NB4 (cell line): ENCODE data around the gene OGFOD2.

Experiments
- DNase-seq: peaks from one replicate; pipeline ENCODE4 v3.0.0; 2010; ENCODE audit warnings: low read depth
- H3K4me3 ChIP-seq: one replicate; pipeline ENCODE4 v1.5.1; 2011; ENCODE audit warnings: mild to moderate bottlenecking, low read depth, low read length, moderate library complexity
- MYC ChIP-seq: IDR thresholded peaks from 2 replicates; pipeline ENCODE4 v1.6.1; 2011; ENCODE audit warnings: low read depth, low read length
- POLR2A ChIP-seq: IDR thresholded peaks from 2 replicates; pipeline ENCODE4 v1.6.1; 2011; ENCODE audit warnings: mild to moderate bottlenecking; ENCODE audit not compliant: insufficient read length; ENCODE audit errors: extremely low read depth
- TF ChIP-seq, protein P1 (sequence below): IDR thresholded peaks from 2 replicates; pipeline ENCODE4 v1.6.1; 2011; ENCODE audit warnings: low read depth, low read length
- TF ChIP-seq, protein P2 (sequence below): IDR thresholded peaks from one replicate; pipeline ENCODE4 v1.5.1; 2012; ENCODE audit warnings: low read depth, low read length

OGFOD2 gene

DNA sequence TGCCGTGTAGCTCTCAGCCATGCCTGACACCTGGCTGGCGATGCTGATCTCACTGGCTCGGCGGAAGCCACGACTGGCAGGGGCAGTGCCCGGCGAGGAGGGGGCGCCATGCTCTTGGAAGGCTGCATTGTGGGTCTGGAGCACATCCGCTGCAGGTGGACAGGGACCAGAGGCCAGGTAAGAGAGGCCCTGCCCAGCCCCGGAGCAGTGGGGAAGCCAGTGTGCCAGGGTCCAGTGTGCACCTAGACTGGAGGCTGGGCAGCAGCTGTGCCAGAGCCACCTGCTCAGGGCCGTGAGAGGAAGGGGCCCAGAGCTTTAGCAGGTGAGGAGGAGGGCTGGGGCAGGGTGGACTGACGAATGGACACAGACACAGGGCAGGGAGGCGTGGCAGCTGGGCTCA is 15.5 kb downstream of the OGFOD2 start:
- no peak for DNase-seq
- no peak overlapping the region for H3K4me3 ChIP-seq
- no peak for TF ChIP-seq POLR2A
- TF ChIP-seq MYC: no peak
- TF ChIP-seq, protein P1, sequence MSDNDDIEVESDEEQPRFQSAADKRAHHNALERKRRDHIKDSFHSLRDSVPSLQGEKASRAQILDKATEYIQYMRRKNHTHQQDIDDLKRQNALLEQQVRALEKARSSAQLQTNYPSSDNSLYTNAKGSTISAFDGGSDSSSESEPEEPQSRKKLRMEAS: no peak
- TF ChIP-seq, protein P2, sequence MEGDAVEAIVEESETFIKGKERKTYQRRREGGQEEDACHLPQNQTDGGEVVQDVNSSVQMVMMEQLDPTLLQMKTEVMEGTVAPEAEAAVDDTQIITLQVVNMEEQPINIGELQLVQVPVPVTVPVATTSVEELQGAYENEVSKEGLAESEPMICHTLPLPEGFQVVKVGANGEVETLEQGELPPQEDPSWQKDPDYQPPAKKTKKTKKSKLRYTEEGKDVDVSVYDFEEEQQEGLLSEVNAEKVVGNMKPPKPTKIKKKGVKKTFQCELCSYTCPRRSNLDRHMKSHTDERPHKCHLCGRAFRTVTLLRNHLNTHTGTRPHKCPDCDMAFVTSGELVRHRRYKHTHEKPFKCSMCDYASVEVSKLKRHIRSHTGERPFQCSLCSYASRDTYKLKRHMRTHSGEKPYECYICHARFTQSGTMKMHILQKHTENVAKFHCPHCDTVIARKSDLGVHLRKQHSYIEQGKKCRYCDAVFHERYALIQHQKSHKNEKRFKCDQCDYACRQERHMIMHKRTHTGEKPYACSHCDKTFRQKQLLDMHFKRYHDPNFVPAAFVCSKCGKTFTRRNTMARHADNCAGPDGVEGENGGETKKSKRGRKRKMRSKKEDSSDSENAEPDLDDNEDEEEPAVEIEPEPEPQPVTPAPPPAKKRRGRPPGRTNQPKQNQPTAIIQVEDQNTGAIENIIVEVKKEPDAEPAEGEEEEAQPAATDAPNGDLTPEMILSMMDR: no peak

DNA sequence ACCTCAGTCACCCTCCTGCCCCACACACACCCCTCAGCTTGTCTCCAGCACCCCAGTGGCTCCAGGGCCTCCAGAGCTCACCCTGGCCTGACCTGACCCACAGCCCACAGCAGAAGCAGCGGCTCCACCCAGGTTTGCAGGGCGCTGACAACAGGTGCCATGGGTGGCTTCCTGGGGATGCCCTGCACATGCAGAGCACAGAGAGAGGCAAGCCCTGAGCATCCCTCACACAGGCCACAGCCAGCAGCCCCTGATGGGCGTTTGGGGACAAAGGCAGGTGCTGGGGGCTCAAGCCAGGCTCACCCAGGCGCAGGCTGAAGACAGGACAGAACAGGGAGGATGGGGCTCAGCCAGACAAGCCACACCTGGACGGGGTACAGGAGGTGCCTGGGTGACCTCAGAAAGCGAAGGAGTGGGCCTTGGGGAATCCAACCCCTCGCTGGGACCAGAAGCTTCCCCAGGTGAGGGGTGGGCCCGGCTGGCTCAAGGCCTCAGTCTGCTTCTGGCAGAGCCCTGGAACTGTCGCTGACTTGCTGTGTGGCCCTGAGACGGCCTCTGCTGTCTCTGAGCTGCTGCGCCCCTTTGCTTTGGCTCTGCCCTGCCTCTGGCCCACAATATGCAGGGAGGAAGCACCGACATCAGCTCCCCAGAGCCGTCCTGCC is 16.0 kb downstream of the OGFOD2 start:
- no peak for TF ChIP-seq MYC
- TF ChIP-seq, protein P1: no peak
- TF ChIP-seq POLR2A: no peak
- TF ChIP-seq, protein P2: no peak
- no peak overlapping the region for H3K4me3 ChIP-seq
- peak; percentile 11 for DNase-seq

DNA sequence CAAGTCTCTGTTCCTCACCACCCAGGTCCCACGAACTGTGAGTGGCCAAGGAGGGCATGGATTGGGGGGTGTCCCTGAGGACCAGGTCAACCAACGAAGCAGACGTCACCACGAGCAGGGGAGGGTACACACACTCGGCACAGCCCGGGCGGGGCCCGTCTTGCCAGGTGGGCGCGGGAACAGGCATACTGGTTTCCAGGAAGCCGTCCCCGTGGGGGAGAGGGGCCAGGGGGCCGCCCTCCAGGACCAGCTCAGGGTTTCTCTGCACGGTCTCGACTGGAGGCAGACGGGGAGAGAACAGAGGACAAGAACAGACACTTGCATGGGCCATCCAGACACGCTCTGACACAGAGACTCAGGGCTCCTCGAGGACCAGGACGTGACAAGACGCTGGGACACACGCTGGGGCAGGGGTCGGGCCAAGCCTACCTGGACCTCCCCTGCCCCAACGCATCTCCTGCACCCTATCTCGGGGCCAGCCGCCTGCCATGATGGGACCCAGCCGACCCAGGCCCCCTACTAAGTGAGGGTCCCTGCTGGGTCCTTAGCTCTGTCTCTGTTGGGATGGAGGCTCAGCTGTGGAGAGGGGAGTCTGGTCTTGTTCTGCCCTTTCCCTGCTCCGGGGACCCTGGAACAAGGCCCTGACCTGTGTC is 16.7 kb downstream of the OGFOD2 start:
- H3K4me3 ChIP-seq: no peak overlapping the region
- TF ChIP-seq MYC: no peak
- TF ChIP-seq, protein P2: no peak
- TF ChIP-seq, protein P1: no peak
- no peak for TF ChIP-seq POLR2A
- DNase-seq: peak; percentile 18

GRCh38 chr12:122992386-122992785 is 17.3 kb downstream of the OGFOD2 start:
- TF ChIP-seq MYC (no peak), POLR2A (no peak)
- TF ChIP-seq, protein P2: no peak
- TF ChIP-seq, protein P1: no peak
- no peak for DNase-seq
- no peak overlapping the region for H3K4me3 ChIP-seq

GRCh38 chr12:122994140-122994675 is 19.2 kb downstream of the OGFOD2 start:
- no peak for DNase-seq
- TF ChIP-seq, protein P1: no peak
- no peak for TF ChIP-seq POLR2A
- no peak for TF ChIP-seq MYC
- TF ChIP-seq, protein P2: no peak
- no peak overlapping the region for H3K4me3 ChIP-seq
